ENCODE data around the gene CLEC2A.
"Not testable (repeated sequence)": the region's sequence is repeated elsewhere in the genome, so short reads cannot be mapped to it uniquely, and the experiment has no call there.

CLEC2A gene

GRCh38 chr12:9932270-9932669 lies at the start of gene CLEC2A:
Gene CLEC2A, minus strand, starts transcription at chr12:9932370. Its CDS starts 41 bp downstream, at chr12:9932329.
- no peak for DNase-seq

GRCh38 chr12:9980126-9980525 lies 48.0 kb upstream of the CLEC2A start:
- no peak for DNase-seq

- DNase-seq = no peak
Measured at GRCh38 chr12:9977916-9978315, 45.7 kb upstream of the CLEC2A start.

- not testable (repeated sequence) for DNase-seq
Measured at GRCh38 chr12:9976626-9977025, 44.5 kb upstream of the CLEC2A start.

GRCh38 chr12:9975614-9976013 lies 43.4 kb upstream of the CLEC2A start:
- no peak for DNase-seq

GRCh38 chr12:9974731-9975130 lies 42.6 kb upstream of the CLEC2A start:
- DNase-seq = not testable (repeated sequence)

GRCh38 chr12:9973949-9974348 lies 41.8 kb upstream of the CLEC2A start:
- no peak for DNase-seq

- no peak for DNase-seq
Measured at GRCh38 chr12:9971181-9971580, 39.0 kb upstream of the CLEC2A start, which contains the start of gene CLEC12A. Gene CLEC12A, plus strand, starts transcription at chr12:9971409. Its CDS starts 188 bp downstream, at chr12:9971597.

GRCh38 chr12:9969673-9970072 lies 37.5 kb upstream of the CLEC2A start:
- no peak for DNase-seq

- no peak for DNase-seq
Measured at GRCh38 chr12:9961901-9962300, 29.7 kb upstream of the CLEC2A start.

GRCh38 chr12:9961106-9961505 lies 28.9 kb upstream of the CLEC2A start:
- no peak for DNase-seq

- DNase-seq = no peak
Measured at GRCh38 chr12:9960590-9960989, 28.4 kb upstream of the CLEC2A start.

- DNase-seq = no peak
Measured at GRCh38 chr12:9957834-9958233, 25.7 kb upstream of the CLEC2A start.

GRCh38 chr12:9952954-9953729 lies 21.0 kb upstream of the CLEC2A start:
- DNase-seq = not testable (repeated sequence)

GRCh38 chr12:9951026-9951675 lies 19.0 kb upstream of the CLEC2A start:
- no peak for DNase-seq

GRCh38 chr12:9948606-9949296 lies 16.6 kb upstream of the CLEC2A start:
- DNase-seq = no peak

GRCh38 chr12:9947674-9948073 lies 15.5 kb upstream of the CLEC2A start:
- no peak for DNase-seq

- no peak for DNase-seq
Measured at GRCh38 chr12:9944391-9944790, 12.2 kb upstream of the CLEC2A start.

GRCh38 chr12:9943240-9943639 lies 11.1 kb upstream of the CLEC2A start:
- DNase-seq = no peak

GRCh38 chr12:9941838-9942237 lies 9.7 kb upstream of the CLEC2A start:
- no peak for DNase-seq

GRCh38 chr12:9940375-9940774 lies 8.2 kb upstream of the CLEC2A start:
- no peak for DNase-seq

- no peak for DNase-seq
Measured at GRCh38 chr12:9936591-9936990, 4.4 kb upstream of the CLEC2A start.

- DNase-seq = no peak
Measured at GRCh38 chr12:9935026-9935425, 2.9 kb upstream of the CLEC2A start.

GRCh38 chr12:9933958-9934357 lies 1.8 kb upstream of the CLEC2A start:
- no peak for DNase-seq

All from kidney glomerular epithelial cell (primary cell).